ENCODE measurements around the gene CRHR1.
A peak's percentile ranks its signal among the peaks of the same experiment; 100 is the strongest.

CRHR1 gene

GRCh38 chr17:45790296-45790922, 6.3 kb downstream of the CRHR1 start:
- DNase-seq (ENCODE audit: low spot score): no peak

GRCh38 chr17:45791041-45791582, 7.0 kb downstream of the CRHR1 start:
- no peak for DNase-seq (ENCODE audit: low spot score)

GRCh38 chr17:45791935-45792334, 7.8 kb downstream of the CRHR1 start:
- DNase-seq (ENCODE audit: low spot score): no peak

GRCh38 chr17:45792437-45792836, 8.3 kb downstream of the CRHR1 start:
- no peak for DNase-seq (ENCODE audit: low spot score)

- DNase-seq (ENCODE audit: low spot score): no peak
These were observed 9.1 kb downstream of the CRHR1 start for GRCh38 chr17:45792995-45793755.

- DNase-seq (ENCODE audit: low spot score): no peak
These were observed 9.9 kb downstream of the CRHR1 start for GRCh38 chr17:45793999-45794540.

- no peak for DNase-seq (ENCODE audit: low spot score)
These were observed 10.7 kb downstream of the CRHR1 start for GRCh38 chr17:45794840-45795239.

GRCh38 chr17:45800816-45801215, 16.7 kb downstream of the CRHR1 start:
- DNase-seq (ENCODE audit: low spot score): no peak

GRCh38 chr17:45801421-45801820, 17.3 kb downstream of the CRHR1 start:
- DNase-seq (ENCODE audit: low spot score): no peak

GRCh38 chr17:45808845-45809244, 24.7 kb downstream of the CRHR1 start:
- no peak for DNase-seq (ENCODE audit: low spot score)

- no peak for DNase-seq (ENCODE audit: low spot score)
These were observed 25.4 kb downstream of the CRHR1 start for GRCh38 chr17:45809499-45809898.

GRCh38 chr17:45812102-45812501, 28.0 kb downstream of the CRHR1 start:
- DNase-seq (ENCODE audit: low spot score): peak; percentile 13

- DNase-seq (ENCODE audit: low spot score): peak; percentile 15
These were observed 29.1 kb downstream of the CRHR1 start for GRCh38 chr17:45813048-45813725.

- DNase-seq (ENCODE audit: low spot score): no peak
These were observed 30.8 kb downstream of the CRHR1 start for GRCh38 chr17:45814622-45815606.

GRCh38 chr17:45815752-45816151, 31.6 kb downstream of the CRHR1 start:
- DNase-seq (ENCODE audit: low spot score): no peak

- DNase-seq (ENCODE audit: low spot score): no peak
These were observed 33.9 kb downstream of the CRHR1 start for GRCh38 chr17:45818041-45818440.

- no peak for DNase-seq (ENCODE audit: low spot score)
These were observed 34.6 kb downstream of the CRHR1 start for GRCh38 chr17:45818699-45819098.

GRCh38 chr17:45819632-45820031, 35.5 kb downstream of the CRHR1 start:
- no peak for DNase-seq (ENCODE audit: low spot score)

GRCh38 chr17:45820052-45820780, 36.1 kb downstream of the CRHR1 start:
- no peak for DNase-seq (ENCODE audit: low spot score)

GRCh38 chr17:45821147-45821546, 37.0 kb downstream of the CRHR1 start:
- DNase-seq (ENCODE audit: low spot score): no peak

GRCh38 chr17:45823598-45823997, 39.5 kb downstream of the CRHR1 start:
- no peak for DNase-seq (ENCODE audit: low spot score)

Data from NAMALWA (cell line).